IPS-18a (cell line): Measurements from ENCODE around the gene PIK3R6.

Source experiments
- H3K27ac ChIP-seq: one replicate; pipeline ENCODE4 v1.5.1; 2013; ENCODE audit warnings: low read length
- H3K27me3 ChIP-seq: one replicate; pipeline ENCODE4 v1.6.1; 2013; ENCODE audit warnings: mild to moderate bottlenecking, low read length; ENCODE audit not compliant: control insufficient read depth, insufficient read depth
- H3K36me3 ChIP-seq: one replicate; pipeline ENCODE4 v1.6.1; 2013; ENCODE audit warnings: low read depth, low read length; ENCODE audit not compliant: control insufficient read depth
- H3K4me1 ChIP-seq: one replicate; pipeline ENCODE4 v1.6.1; 2013; ENCODE audit warnings: low read depth, low read length; ENCODE audit not compliant: control insufficient read depth
- H3K4me3 ChIP-seq: one replicate; pipeline ENCODE4 v1.5.1; 2013; ENCODE audit warnings: low read length
- H3K9ac ChIP-seq: one replicate; pipeline ENCODE4 v1.6.1; 2013; ENCODE audit warnings: mild to moderate bottlenecking, low read length, moderate library complexity
- H3K9me3 ChIP-seq: one replicate; pipeline ENCODE4 v1.6.1; 2013; ENCODE audit warnings: low read depth, low read length; ENCODE audit not compliant: control insufficient read depth

Gene PIK3R6

DNA sequence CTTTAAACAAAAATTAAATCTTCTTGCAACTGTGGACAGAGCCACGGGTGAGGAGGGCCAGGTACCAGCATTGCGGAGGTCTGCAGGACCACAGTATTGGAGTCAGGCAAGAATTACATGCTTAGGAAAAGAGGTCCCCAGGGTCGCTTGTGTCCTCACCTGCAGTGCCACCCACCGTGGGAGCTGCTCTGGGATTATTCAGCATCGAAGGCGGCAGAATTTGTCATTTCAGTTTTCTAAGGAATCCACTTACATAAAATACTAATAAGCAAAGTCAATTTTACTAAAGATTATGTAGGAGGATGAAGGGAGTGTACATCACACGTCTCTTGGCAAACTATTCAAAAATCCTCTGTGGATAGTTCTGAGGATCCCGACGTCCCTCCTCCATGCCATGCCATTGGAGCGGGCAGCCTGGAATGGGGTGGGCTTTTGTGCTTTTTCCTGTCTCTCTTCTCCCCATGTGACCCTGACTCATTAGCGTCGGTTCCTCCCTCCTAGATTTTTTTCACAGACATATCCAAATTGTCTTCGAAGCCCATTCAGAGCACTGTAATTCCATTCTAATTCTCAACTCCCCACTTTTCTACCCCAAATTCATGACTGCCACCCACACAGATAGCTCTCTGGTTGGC is 3.0 kb upstream of the PIK3R6 start:
- no peaks in the 10 kb centered on the region for H3K27me3 ChIP-seq
- no peaks in the 10 kb centered on the region for H3K4me1 ChIP-seq

GRCh38 chr17:8869114-8869815 is 1.8 kb upstream of the PIK3R6 start:
- Histone ChIP-seq H3K27ac (no peak overlapping the region), H3K4me3 (no peak overlapping the region), H3K27me3 (no peaks in the 10 kb centered on the region), H3K36me3 (no peaks in the 10 kb centered on the region), H3K9me3 (no peaks in the 10 kb centered on the region), H3K9ac (no peak overlapping the region), H3K4me1 (no peaks in the 10 kb centered on the region)

More for the DNA sequence above, 3.0 kb upstream of the PIK3R6 start:
- no peak overlapping the region for H3K4me3 ChIP-seq
- H3K27ac ChIP-seq = no peak overlapping the region
- no peaks in the 10 kb centered on the region for H3K9me3 ChIP-seq
- H3K9ac ChIP-seq = no peak overlapping the region
- H3K36me3 ChIP-seq = no peaks in the 10 kb centered on the region

GRCh38 chr17:8868529-8868951 is 1.1 kb upstream of the PIK3R6 start:
- Histone ChIP-seq H3K9me3 (no peaks in the 10 kb centered on the region), H3K36me3 (no peaks in the 10 kb centered on the region), H3K4me1 (no peaks in the 10 kb centered on the region), H3K9ac (no peak overlapping the region), H3K27ac (no peak overlapping the region), H3K4me3 (no peak overlapping the region), H3K27me3 (no peaks in the 10 kb centered on the region)

- Histone ChIP-seq H3K4me3 (no peak overlapping the region), H3K36me3 (no peaks in the 10 kb centered on the region), H3K9me3 (no peaks in the 10 kb centered on the region), H3K27me3 (no peaks in the 10 kb centered on the region), H3K9ac (no peak overlapping the region), H3K4me1 (no peaks in the 10 kb centered on the region), H3K27ac (no peak overlapping the region)
Measured at GRCh38 chr17:8868092-8868491, 618 bp upstream of the PIK3R6 start.

- H3K4me3 ChIP-seq = no peak overlapping the region
- no peak overlapping the region for H3K27ac ChIP-seq
- no peaks in the 10 kb centered on the region for H3K9me3 ChIP-seq
- no peaks in the 10 kb centered on the region for H3K36me3 ChIP-seq
- no peaks in the 10 kb centered on the region for H3K27me3 ChIP-seq
- H3K4me1 ChIP-seq = no peaks in the 10 kb centered on the region
- no peak overlapping the region for H3K9ac ChIP-seq
Measured at GRCh38 chr17:8865811-8866210, 1.7 kb downstream of the PIK3R6 start.

- Histone ChIP-seq H3K9ac (no peak overlapping the region), H3K27me3 (no peaks in the 10 kb centered on the region), H3K4me3 (no peak overlapping the region), H3K36me3 (no peaks in the 10 kb centered on the region), H3K4me1 (no peaks in the 10 kb centered on the region), H3K27ac (no peak overlapping the region), H3K9me3 (no peaks in the 10 kb centered on the region)
Measured at GRCh38 chr17:8865385-8865784, 2.1 kb downstream of the PIK3R6 start.

GRCh38 chr17:8862213-8863056 is 5.0 kb downstream of the PIK3R6 start:
- no peak overlapping the region for H3K27ac ChIP-seq

GRCh38 chr17:8861495-8862181 is 5.8 kb downstream of the PIK3R6 start:
- Histone ChIP-seq H3K27ac (no peak overlapping the region), H3K9ac (no peak overlapping the region)

More at GRCh38 chr17:8862213-8863056, 5.0 kb downstream of the PIK3R6 start:
- H3K27me3 ChIP-seq = no peaks in the 10 kb centered on the region
- no peak overlapping the region for H3K4me3 ChIP-seq
- no peaks in the 10 kb centered on the region for H3K9me3 ChIP-seq
- no peak overlapping the region for H3K9ac ChIP-seq
- H3K36me3 ChIP-seq = no peaks in the 10 kb centered on the region
- peaks cover 4% of the 10 kb centered on the region for H3K4me1 ChIP-seq

DNA sequence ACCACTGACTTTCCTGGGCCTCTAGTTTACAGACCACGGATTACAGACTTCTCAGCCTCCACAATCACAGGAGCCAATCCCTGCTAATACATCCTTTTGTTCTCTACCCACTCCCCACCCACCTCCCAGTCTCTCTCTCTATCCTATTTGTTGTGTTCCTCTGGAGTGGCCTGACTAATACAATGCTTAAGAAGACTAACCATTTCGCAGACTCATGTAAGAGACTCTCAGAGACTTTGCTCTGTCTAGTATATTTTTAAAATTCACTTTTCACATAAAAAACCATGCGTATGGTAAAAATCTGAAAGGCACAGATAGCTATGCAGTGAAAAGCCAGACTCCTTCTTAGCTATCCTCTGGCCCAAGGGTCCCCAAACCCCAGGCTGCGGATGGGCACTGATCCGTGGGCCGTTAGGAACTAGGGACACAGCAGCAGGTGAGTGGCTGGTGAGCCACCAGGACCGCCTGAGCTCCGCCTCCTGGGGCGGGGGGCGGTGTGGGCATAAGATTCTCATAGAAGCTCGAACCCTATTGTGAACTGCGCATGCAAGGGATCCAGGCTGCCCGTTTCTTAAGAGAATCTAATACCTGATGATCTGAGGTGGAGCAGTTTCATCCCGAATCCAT is 7.6 kb downstream of the PIK3R6 start:
- no peak overlapping the region for H3K9ac ChIP-seq
- H3K36me3 ChIP-seq = no peaks in the 10 kb centered on the region
- H3K27me3 ChIP-seq = no peaks in the 10 kb centered on the region
- H3K9me3 ChIP-seq = no peaks in the 10 kb centered on the region
- no peak overlapping the region for H3K4me3 ChIP-seq
- H3K4me1 ChIP-seq = peaks cover 10% of the 10 kb centered on the region
- no peak overlapping the region for H3K27ac ChIP-seq

More at GRCh38 chr17:8861495-8862181, 5.8 kb downstream of the PIK3R6 start:
- Histone ChIP-seq H3K4me3 (no peak overlapping the region), H3K9me3 (no peaks in the 10 kb centered on the region), H3K36me3 (no peaks in the 10 kb centered on the region), H3K4me1 (peaks cover 9% of the 10 kb centered on the region), H3K27me3 (no peaks in the 10 kb centered on the region)

GRCh38 chr17:8859027-8859803 is 8.3 kb downstream of the PIK3R6 start:
- Histone ChIP-seq H3K4me1 (peaks cover 10% of the 10 kb centered on the region), H3K27ac (no peak overlapping the region), H3K27me3 (no peaks in the 10 kb centered on the region), H3K4me3 (no peak overlapping the region), H3K36me3 (no peaks in the 10 kb centered on the region), H3K9ac (no peak overlapping the region), H3K9me3 (no peaks in the 10 kb centered on the region)
